ENCODE data around the gene CRTC1.

Gene CRTC1

DNA sequence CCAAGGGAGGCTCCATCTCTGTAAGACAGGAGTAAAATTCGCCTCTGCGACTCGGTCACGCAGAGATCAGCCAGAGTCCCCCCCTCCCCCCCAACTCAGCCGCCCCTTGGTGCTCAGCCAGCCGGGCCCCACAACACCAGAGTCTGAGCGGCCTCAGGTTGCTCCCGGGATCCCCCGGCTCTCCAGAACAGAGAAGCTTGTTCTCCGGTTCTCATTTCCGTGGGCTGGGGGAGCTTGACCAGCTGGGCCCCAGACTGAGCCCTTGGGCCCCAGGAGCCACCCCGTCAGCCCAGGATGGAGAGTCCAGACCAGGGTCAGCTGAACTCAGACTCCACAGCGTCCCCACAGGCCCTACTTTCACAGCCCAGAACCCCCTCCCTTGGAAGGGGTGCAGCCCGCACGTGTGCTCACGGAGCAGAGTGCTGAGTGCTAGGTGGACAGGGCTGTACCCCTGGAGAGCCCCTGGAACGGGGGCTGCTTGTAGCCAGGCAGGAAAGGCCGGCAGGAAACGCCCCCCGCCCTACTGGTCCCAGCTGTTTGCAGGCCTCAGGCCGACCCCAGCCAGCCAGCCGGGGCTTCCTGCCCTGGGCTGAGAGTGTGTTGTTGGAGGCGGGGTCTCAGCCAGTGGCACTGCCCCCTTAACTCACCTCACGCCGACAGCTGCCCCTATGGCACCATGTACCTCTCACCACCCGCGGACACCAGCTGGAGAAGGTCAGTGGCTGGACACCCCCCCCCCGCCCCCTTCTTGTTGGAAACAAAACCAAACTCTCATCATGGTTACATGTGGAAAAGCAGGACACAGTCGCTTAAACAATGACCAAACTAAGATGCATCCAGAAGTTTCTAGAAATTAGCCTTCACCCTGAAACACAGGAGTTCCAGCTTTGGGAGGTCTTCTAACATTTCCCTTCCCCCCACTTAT is 63.2 kb downstream of the CRTC1 start:
- DNase-seq (ENCODE audit: low read depth, low spot score), result no peak

DNA sequence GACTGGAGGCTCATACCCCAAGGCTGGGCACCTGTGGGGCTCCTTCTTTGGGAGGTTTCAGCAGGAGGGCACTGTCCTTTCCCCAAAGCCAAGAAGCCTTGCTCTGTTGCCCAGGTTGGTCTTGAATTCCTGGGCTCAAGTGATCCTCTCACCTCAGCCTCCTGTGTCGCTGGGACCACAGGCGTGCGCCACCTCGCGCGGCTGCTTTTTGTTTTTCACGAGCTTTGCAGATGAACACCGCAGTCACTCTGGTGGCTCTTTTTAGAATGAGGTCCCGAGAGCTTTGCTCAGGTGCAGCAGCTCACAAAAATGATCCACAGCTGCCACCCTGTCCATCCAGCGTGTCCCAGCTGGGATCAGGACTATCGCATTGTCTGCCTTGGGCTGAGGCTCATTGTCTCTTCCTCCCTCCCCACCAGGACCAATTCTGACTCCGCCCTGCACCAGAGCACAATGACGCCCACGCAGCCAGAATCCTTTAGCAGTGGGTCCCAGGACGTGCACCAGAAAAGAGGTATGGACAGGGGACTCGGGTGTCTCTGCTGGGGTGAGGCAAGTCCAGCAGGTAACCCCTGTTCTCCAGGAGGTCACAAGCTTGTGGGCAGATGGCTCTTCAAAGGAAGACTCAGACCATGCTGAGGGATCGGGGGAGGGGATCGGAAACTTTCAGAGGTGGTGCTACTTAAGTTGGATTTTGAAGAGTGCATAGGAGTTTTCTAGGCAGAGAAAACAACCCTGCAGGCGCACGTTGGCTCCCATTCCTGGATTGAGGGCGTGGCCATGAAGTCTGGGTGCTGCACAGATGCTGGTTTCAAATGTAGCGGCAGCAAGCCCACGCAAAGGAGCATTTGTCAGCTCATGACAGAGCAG is 66.1 kb downstream of the CRTC1 start:
- no peak for DNase-seq (ENCODE audit: low read depth, low spot score)

DNA sequence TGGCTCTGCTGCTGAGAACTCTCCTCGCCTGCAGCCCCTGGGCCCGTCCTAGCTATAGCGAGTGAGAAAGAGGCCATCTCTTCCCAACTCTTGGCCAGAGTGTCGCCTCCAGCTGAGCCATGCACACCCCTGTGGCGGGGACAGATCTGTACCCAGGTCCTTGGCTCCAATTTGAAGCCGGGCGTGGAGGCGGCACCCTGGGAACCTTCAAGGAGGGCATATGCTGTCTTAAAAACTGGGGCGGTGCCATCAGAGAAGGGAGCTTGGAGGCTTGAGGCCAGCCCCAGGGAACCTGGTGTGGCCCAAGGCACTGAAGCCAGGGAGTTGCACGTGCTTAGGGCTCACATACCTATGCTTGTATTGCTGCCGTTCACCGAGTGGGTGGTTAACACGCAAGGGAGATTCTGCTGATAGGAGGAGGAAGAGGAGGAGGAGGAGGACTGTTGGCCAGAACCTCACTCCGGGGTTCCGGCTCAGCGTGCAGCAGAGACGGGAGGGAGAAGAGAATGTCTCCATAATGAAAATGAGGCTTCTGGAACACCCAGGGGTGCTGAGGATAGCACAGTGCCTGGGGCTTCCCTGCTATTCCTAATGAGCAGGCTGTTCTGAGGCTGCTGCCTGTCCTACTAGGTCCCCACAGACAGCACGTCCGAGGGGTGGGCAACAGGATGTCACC is 67.0 kb downstream of the CRTC1 start:
- no peak for DNase-seq (ENCODE audit: low read depth, low spot score)

- DNase-seq (ENCODE audit: low read depth, low spot score), result no peak
These were observed 68.1 kb downstream of the CRTC1 start for GRCh38 chr19:18751571-18751970.

- DNase-seq (ENCODE audit: low read depth, low spot score), result no peak
These were observed 71.0 kb downstream of the CRTC1 start for GRCh38 chr19:18754501-18754900.

GRCh38 chr19:18756896-18757295 is 73.4 kb downstream of the CRTC1 start:
- DNase-seq (ENCODE audit: low read depth, low spot score), result no peak

DNA sequence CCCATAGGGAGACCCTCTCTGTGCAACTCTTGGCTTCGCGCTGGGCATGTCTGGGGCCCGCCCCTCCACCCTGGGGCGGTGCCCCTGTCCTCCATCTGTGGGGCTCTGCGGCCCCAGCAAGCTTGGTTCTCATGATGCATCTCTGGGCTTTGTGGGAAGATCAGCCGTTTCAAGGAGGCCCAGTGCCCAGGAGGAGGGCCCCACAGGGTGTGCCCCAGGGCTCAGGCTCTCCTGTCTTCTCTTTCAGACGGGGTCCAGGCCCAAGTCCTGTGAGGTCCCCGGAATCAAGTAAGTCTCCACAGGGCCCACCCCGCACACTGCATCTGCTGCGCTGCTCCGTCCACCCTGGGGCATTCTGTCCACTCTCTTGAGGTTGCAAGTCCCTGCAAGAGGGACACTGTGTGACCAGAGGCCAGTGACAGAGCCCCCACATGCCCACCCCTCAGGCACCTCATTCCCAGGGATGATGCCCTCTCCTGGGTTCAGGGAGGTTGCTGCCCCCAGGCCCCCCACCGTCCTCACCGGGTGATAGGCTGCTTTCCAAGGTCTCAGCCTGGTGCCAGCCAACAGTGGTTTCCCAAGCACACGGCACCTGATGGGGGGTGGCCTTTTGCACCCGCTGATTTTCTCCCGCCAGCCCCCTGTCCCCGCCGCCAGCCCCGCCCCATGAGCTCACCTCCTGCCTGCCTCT is 76.0 kb downstream of the CRTC1 start:
- DNase-seq (ENCODE audit: low read depth, low spot score), result no peak

DNA sequence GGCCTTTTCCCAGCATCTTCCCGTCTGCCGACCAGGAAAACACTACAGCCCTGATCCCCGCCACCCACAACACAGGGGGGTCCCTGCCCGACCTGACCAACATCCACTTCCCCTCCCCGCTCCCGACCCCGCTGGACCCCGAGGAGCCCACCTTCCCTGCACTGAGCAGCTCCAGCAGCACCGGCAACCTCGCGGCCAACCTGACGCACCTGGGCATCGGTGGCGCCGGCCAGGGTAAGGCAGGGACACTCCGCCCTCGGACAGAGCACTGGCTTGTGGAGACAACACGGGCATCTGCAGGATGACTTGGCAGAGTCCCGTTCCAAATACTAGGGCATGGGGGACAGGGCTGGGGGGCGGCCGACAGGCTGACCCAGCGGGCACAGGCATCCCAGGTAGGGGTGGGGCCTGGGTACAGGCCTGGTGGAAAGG is 76.5 kb downstream of the CRTC1 start:
- no peak for DNase-seq (ENCODE audit: low read depth, low spot score)

DNA sequence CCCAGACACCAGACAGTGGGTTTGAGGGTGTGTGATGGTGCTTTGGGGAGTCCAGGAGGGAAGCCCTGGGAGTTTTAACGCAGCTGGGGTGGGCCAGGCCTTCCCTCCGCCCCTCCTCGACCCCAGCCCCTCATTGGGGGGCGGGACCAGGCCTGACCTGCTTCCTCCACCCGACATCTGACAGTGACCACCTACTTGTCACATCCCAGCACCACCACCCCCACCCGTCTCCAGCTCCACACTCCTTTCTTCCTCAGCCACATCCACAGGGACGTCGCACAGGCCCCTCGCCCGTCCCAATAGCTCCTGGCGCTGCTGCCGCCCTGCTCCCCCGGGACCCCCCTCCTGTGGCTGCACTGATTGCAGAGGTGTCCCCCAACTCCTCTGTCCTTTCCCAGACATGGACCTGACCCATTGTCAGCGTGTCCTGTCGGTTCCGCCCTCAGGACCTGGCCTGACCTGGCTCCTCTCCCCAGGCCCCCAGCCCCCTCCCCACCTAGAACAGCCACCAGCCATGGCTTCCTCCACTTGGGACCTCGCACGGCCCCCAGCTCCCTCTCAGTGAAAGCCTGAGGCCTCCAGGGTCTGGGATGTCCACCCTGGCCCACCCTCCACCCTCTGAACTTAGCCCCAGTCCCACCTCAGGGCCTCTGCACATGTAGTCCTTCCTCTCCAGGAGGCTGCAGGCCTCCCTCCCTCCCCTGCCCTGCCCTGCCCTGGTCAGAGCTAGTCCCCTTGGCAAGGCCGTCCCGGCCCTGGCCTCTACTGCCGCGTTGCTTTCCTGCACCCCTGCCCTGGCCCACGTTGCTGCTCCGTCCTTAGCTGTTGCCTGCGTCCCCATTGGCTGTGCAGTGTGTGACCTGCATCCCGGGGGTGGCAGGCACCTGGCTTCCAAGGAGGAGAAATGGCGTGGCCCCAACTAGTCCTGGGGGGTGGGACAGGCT is 77.2 kb downstream of the CRTC1 start:
- no peak for DNase-seq (ENCODE audit: low read depth, low spot score)

- no peak for DNase-seq (ENCODE audit: low read depth, low spot score)
These were observed 78.1 kb downstream of the CRTC1 start for GRCh38 chr19:18761531-18762110.

- no peak for DNase-seq (ENCODE audit: low read depth, low spot score)
These were observed 78.9 kb downstream of the CRTC1 start for GRCh38 chr19:18762125-18763023.

- no peak for DNase-seq (ENCODE audit: low read depth, low spot score)
These were observed 80.5 kb downstream of the CRTC1 start for GRCh38 chr19:18763674-18764590.

- DNase-seq (ENCODE audit: low read depth, low spot score), result no peak
These were observed 81.1 kb downstream of the CRTC1 start for GRCh38 chr19:18764591-18765051.

DNA sequence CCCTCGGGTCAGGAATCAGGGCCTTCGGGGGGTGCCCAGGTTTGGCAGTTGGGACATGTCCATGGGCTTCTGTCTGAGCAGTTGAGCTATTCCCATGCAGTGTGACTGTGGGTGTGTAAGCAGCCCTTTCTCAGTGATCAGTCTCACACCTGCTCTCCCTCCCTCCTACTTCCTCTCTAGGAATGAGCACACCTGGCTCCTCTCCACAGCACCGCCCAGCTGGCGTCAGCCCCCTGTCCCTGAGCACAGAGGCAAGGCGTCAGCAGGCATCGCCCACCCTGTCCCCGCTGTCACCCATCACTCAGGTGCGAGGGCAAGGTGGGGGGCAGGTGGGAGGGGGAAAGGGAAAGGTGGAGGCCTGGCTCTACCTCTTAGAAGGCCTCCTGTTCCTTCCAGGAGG is 81.7 kb downstream of the CRTC1 start:
- DNase-seq (ENCODE audit: low read depth, low spot score), result no peak

- DNase-seq (ENCODE audit: low read depth, low spot score), result no peak
These were observed 84.7 kb downstream of the CRTC1 start for GRCh38 chr19:18768046-18768771.

DNA sequence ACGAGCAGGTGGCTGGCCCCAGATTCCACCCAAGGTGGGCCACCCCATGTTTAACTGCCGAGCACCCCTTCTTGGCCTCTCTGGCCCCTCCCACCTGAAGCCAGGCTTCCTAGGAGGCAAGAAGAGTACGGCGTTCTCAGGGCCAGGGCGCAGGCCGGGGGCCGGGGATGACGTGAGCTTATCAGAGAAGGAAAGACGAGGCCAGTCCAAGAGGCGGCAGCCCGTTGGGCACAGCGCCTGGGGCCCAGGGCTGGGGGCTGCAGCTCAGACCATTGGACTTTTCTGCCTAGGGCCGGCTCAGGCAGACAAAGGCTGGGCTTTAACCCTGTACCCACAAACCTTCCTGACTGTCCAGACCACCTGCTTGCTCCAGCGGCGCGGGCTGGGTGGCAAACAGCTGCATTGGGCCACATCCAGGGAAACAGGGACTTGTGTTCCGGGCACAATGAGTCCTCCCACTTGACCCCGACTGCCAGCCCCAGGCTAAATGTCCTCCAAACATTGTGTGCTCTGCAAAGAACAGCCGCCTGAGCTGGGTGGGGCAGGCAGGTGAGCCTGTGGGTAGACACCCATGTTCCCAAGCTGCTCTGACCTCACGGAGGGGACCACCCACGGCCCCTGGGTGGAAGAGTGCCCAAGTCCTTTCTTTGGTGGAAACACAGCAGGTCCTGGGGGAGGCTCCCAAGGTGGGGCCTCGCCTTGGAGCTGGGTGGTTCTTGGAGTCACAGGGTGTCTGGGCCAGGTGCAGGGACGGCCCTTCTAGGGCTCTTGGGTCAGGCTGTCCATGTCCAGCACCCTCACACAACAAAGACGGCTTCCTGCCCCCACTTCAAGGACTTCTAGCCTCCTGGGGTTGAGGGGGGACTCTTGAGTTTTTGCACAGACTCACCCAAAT is 85.8 kb downstream of the CRTC1 start:
- DNase-seq (ENCODE audit: low read depth, low spot score), result no peak

All from brain pericyte (primary cell).